H9 (cell line): ENCODE measurements around the gene C12orf56. TPM values are rescaled to one million over a fixed set of nuclear protein-coding genes. Genes with fewer than 3 reads are reported as not detected.
"Not testable (repeated sequence)": the region's sequence is repeated elsewhere in the genome, so short reads cannot be mapped to it uniquely, and the experiment has no call there.

Source experiments
- DNase-seq: peaks from one replicate; pipeline ENCODE4 v3.0.0-alpha.2; 2017
- H2AFZ ChIP-seq: one replicate; pipeline ENCODE4 v1.6.1; 2013; ENCODE audit warnings: mild to moderate bottlenecking, low read length, control low read depth, moderate library complexity
- H2AK5ac ChIP-seq: 2 replicates; pipeline ENCODE4 v1.6.1; 2013; ENCODE audit warnings: low read length, control low read depth, mixed read lengths; ENCODE audit not compliant: insufficient read length
- H2BK120ac ChIP-seq: one replicate; pipeline ENCODE4 v1.6.1; 2013; ENCODE audit warnings: low read depth, mild to moderate bottlenecking, low read length, control low read depth, inconsistent platforms; ENCODE audit not compliant: poor library complexity, severe bottlenecking
- H2BK12ac ChIP-seq: 2 replicates; pipeline ENCODE4 v1.6.1; 2013; ENCODE audit warnings: low read length, control low read depth, mixed read lengths, low read depth; ENCODE audit not compliant: insufficient read length
- H2BK15ac ChIP-seq: 2 replicates; pipeline ENCODE4 v1.6.1; 2013; ENCODE audit warnings: low read depth, low read length, control low read depth
- H2BK20ac ChIP-seq: one replicate; pipeline ENCODE4 v1.6.1; 2013; ENCODE audit warnings: low read depth, mild to moderate bottlenecking, low read length, control low read depth, inconsistent platforms; ENCODE audit not compliant: poor library complexity, severe bottlenecking
- H2BK5ac ChIP-seq: 2 replicates; pipeline ENCODE4 v1.6.1; 2013; ENCODE audit warnings: low read length, control low read depth, mixed read lengths; ENCODE audit not compliant: insufficient read length
- H3K14ac ChIP-seq: 2 replicates; pipeline ENCODE4 v1.6.1; 2013; ENCODE audit warnings: low read length, control low read depth; ENCODE audit not compliant: insufficient read depth
- H3K18ac ChIP-seq: 2 replicates; pipeline ENCODE4 v1.6.1; 2013; ENCODE audit warnings: low read depth, mild to moderate bottlenecking, mixed read lengths, low read length, control low read depth; ENCODE audit not compliant: insufficient read length
- H3K23ac ChIP-seq: 2 replicates; pipeline ENCODE4 v1.6.1; 2013; ENCODE audit warnings: low read length, control low read depth, mixed read lengths, low read depth; ENCODE audit not compliant: insufficient read length
- H3K23me2 ChIP-seq: 2 replicates; pipeline ENCODE4 v1.6.1; 2013; ENCODE audit warnings: low read depth, mild to moderate bottlenecking, mixed read lengths, low read length, control low read depth; ENCODE audit not compliant: insufficient read length, poor library complexity, severe bottlenecking
- H3K27ac ChIP-seq: 2 replicates; pipeline ENCODE4 v1.5.1; 2013; ENCODE audit warnings: low read length, control low read depth, mixed read lengths, low read depth; ENCODE audit not compliant: insufficient read length
- H3K27me3 ChIP-seq: 2 replicates; pipeline ENCODE4 v1.6.1; 2013; ENCODE audit warnings: low read length, control low read depth, inconsistent platforms; ENCODE audit not compliant: insufficient read depth
- H3K4ac ChIP-seq: 2 replicates; pipeline ENCODE4 v1.6.1; 2013; ENCODE audit warnings: low read depth, mild to moderate bottlenecking, control low read depth, inconsistent platforms, low read length, moderate library complexity
- H3K4me1 ChIP-seq: 2 replicates; pipeline ENCODE4 v1.6.1; 2013; ENCODE audit warnings: low read length, control low read depth, inconsistent platforms; ENCODE audit not compliant: insufficient read depth
- H3K4me2 ChIP-seq: 2 replicates; pipeline ENCODE4 v1.6.1; 2013; ENCODE audit warnings: low read length, control low read depth, mixed read lengths; ENCODE audit not compliant: insufficient read length, insufficient read depth
- H3K56ac ChIP-seq: 2 replicates; pipeline ENCODE4 v1.6.1; 2013; ENCODE audit warnings: low read depth, mild to moderate bottlenecking, mixed read lengths, low read length, control low read depth; ENCODE audit not compliant: insufficient read length
- H3K79me1 ChIP-seq: 2 replicates; pipeline ENCODE4 v1.6.1; 2013; ENCODE audit warnings: low read depth, mild to moderate bottlenecking, moderate library complexity, low read length, control low read depth, inconsistent platforms; ENCODE audit not compliant: insufficient read depth, poor library complexity, severe bottlenecking
- H3K79me2 ChIP-seq: 2 replicates; pipeline ENCODE4 v1.6.1; 2013; ENCODE audit warnings: low read length, control low read depth, inconsistent platforms; ENCODE audit not compliant: insufficient read depth
- H3K9ac ChIP-seq: 2 replicates; pipeline ENCODE4 v1.6.1; 2013; ENCODE audit warnings: low read length, control low read depth, mixed read lengths; ENCODE audit not compliant: insufficient read length; ENCODE audit errors: extremely low read depth
- H3K9me3 ChIP-seq: one replicate; pipeline ENCODE4 v1.6.1; 2013; ENCODE audit warnings: low read depth, low read length, inconsistent platforms; ENCODE audit not compliant: control insufficient read depth
- H3T11ph ChIP-seq: one replicate; pipeline ENCODE4 v1.6.1; 2013; ENCODE audit warnings: mild to moderate bottlenecking, low read length, control low read depth, inconsistent platforms
- H4K20me1 ChIP-seq: one replicate; pipeline ENCODE4 v1.6.1; 2013; ENCODE audit not compliant: control insufficient read depth, insufficient read length, insufficient read depth
- H4K5ac ChIP-seq: 2 replicates; pipeline ENCODE4 v1.6.1; 2013; ENCODE audit warnings: low read depth, mild to moderate bottlenecking, mixed read lengths, low read length, control low read depth; ENCODE audit not compliant: insufficient read length
- H4K8ac ChIP-seq: replicated peaks from 2 replicates; pipeline ENCODE4 v1.6.1; 2013; ENCODE audit warnings: low read length, control low read depth, mixed read lengths, low read depth; ENCODE audit not compliant: insufficient read length
- H4K91ac ChIP-seq: 2 replicates; pipeline ENCODE4 v1.6.1; 2013; ENCODE audit warnings: low read depth, mild to moderate bottlenecking, moderate library complexity, mixed read lengths, low read length, control low read depth; ENCODE audit not compliant: insufficient read length
- H3K27ac Mint-ChIP-seq, 3 experiments: 2 replicates in 2 of 3; 3 replicates in 1 of 3; pipeline ENCODE4 v1.8.0; 2020 to 2021; ENCODE audit warnings: mixed read lengths in 3 of 3, mild to moderate bottlenecking in 1 of 3, moderate library complexity in 1 of 3
- H3K27me3 Mint-ChIP-seq: 2 replicates; pipeline ENCODE4 v1.8.0; 2021; ENCODE audit warnings: low read depth, mild to moderate bottlenecking, moderate library complexity, mixed read lengths
- H3K36me3 Mint-ChIP-seq, 3 experiments: 2 replicates in 2 of 3; 3 replicates in 1 of 3; pipeline ENCODE4 v1.8.0; 2020 to 2021; ENCODE audit warnings: low read depth in 3 of 3, mixed read lengths in 3 of 3; ENCODE audit not compliant: insufficient read depth in 1 of 3
- H3K4me1 Mint-ChIP-seq, 2 experiments: 2 replicates each; pipeline ENCODE4 v1.8.0; 2020; ENCODE audit warnings: mixed read lengths in 2 of 2
- H3K4me3 Mint-ChIP-seq, 2 experiments: 2 replicates in 1 of 2; 3 replicates in 1 of 2; pipeline ENCODE4 v1.8.0; 2020 to 2021; ENCODE audit warnings: mild to moderate bottlenecking in 2 of 2, mixed read lengths in 2 of 2, moderate library complexity in 1 of 2
- H3K9me3 Mint-ChIP-seq, 2 experiments: 2 replicates in 1 of 2; 3 replicates in 1 of 2; pipeline ENCODE4 v1.8.0; 2020; ENCODE audit warnings: mild to moderate bottlenecking in 2 of 2, mixed read lengths in 2 of 2, moderate library complexity in 1 of 2
- WGBS: extraction: QIAGEN DNeasy Blood & Tissue Kit; methylation state at CpG from one replicate; pipeline ENCODE4 v1.1.7; 2013; ENCODE audit warnings: missing lambda C conversion rate, low lambda C conversion rate, mixed read lengths; ENCODE audit not compliant: insufficient read length; ENCODE audit errors: extremely low coverage; 5-methylcytosine and 5-hydroxymethylcytosine counted together
- total RNA-seq: library from RNA; stranded (reverse); gene quantifications from 2 replicates; pipeline ENCODE4 v1.2.1, GENCODE V29; 2021
- TF ChIP-seq, protein P1 (sequence below): fragments of 200-600 bp; sonication (generic); conservative IDR thresholded peaks from 3 replicates; pipeline ENCODE4 v1.8.0; 2021; ENCODE audit warnings: antibody characterized with exemption, mild to moderate bottlenecking

The C12orf56 gene
- total RNA-seq, 1 experiment from 2014 or later, result 2.2 TPM

DNA sequence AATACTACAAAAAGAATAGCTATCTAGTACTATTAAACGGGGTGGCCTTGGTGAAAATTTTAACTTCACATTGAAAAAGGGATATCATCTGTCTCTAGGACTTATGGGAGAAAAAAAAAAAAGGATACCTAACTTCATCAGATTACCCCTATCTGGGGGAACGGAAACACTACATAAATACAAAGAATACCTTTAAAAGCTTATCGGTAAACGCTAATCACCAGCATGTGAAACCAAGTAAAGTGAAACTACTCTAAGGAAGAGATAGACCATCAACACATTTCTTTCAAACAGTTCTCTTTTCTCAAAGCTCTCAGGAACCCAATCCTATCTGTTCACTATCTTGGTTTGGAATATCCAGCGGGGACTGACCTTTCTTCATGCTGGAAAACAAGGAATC lies 172.0 kb downstream of the C12orf56 start:
- no peaks in the 10 kb centered on the region for H3K9me3 Mint-ChIP-seq
- no peak overlapping the region for H3K56ac ChIP-seq
- H3K4ac ChIP-seq, result no peak overlapping the region
- H2BK15ac ChIP-seq, result no peak overlapping the region
- no peak overlapping the region for H4K5ac ChIP-seq
- H3K27ac ChIP-seq, result no peak overlapping the region
- WGBS, result no CpG with 5 or more reads among the region's 5 CpGs
- H3K36me3 Mint-ChIP-seq, result no peaks in the 10 kb centered on the region; a peak in 4 of 7 replicates
- H3K9ac ChIP-seq, result no peak overlapping the region
- no peaks in the 10 kb centered on the region for H3K27me3 ChIP-seq
- peak overlapping the region; percentile 3 to 63 (median 12); a peak in 3 of 7 replicates for H3K27ac Mint-ChIP-seq
- no peak overlapping the region for H2AFZ ChIP-seq
- TF ChIP-seq, protein P1, sequence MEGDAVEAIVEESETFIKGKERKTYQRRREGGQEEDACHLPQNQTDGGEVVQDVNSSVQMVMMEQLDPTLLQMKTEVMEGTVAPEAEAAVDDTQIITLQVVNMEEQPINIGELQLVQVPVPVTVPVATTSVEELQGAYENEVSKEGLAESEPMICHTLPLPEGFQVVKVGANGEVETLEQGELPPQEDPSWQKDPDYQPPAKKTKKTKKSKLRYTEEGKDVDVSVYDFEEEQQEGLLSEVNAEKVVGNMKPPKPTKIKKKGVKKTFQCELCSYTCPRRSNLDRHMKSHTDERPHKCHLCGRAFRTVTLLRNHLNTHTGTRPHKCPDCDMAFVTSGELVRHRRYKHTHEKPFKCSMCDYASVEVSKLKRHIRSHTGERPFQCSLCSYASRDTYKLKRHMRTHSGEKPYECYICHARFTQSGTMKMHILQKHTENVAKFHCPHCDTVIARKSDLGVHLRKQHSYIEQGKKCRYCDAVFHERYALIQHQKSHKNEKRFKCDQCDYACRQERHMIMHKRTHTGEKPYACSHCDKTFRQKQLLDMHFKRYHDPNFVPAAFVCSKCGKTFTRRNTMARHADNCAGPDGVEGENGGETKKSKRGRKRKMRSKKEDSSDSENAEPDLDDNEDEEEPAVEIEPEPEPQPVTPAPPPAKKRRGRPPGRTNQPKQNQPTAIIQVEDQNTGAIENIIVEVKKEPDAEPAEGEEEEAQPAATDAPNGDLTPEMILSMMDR, result no peak
- DNase-seq, result no peak
- H3K23me2 ChIP-seq, result no peaks in the 10 kb centered on the region
- H3K23ac ChIP-seq, result no peak overlapping the region
- H3K79me2 ChIP-seq, result no peaks in the 10 kb centered on the region
- no peak overlapping the region for H2BK12ac ChIP-seq
- H4K91ac ChIP-seq, result no peak overlapping the region
- H2BK20ac ChIP-seq, result no peak overlapping the region
- H3K79me1 ChIP-seq, result no peaks in the 10 kb centered on the region
- H3K14ac ChIP-seq, result no peak overlapping the region
- H3K4me3 Mint-ChIP-seq, result no peak overlapping the region; a peak in 1 of 5 replicates
- H3K9me3 ChIP-seq, result no peaks in the 10 kb centered on the region
- H4K8ac ChIP-seq, result no peak overlapping the region
- no peak overlapping the region for H2AK5ac ChIP-seq
- H3K4me1 ChIP-seq, result peaks cover 3% of the 10 kb centered on the region
- no peak overlapping the region for H3K4me2 ChIP-seq
- H3K27me3 Mint-ChIP-seq, result no peaks in the 10 kb centered on the region
- H4K20me1 ChIP-seq, result no peaks in the 10 kb centered on the region
- no peak overlapping the region for H2BK5ac ChIP-seq
- no peak overlapping the region for H3K18ac ChIP-seq
- peaks cover 28 to 31% of the 10 kb centered on the region in 2 experiments for H3K4me1 Mint-ChIP-seq
- H3T11ph ChIP-seq, result no peak overlapping the region
- H2BK120ac ChIP-seq, result no peak overlapping the region

DNA sequence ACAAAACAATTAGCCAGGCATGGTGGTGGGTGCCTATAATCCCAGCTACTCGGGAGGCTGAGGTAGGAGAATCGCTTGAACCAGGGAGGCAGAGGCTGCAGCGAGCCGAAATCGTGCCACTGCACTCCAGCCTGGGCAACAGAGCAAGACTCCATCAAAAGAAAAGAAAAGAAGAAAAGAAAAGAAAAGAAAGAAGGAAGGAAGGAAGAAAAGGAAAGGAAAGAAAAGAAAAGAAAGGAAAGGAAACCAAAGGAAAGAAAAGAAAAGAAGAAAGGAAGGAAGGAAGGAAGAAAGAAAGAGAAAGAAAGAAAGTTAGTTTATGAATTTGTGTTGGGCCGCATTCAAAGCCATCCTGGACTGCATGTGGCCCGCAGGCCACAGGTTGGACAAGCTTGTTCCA lies 172.9 kb downstream of the C12orf56 start:
- not testable (repeated sequence) for H3K9ac ChIP-seq, H3K56ac ChIP-seq, H3K79me2 ChIP-seq, H2BK20ac ChIP-seq, H2BK5ac ChIP-seq, H3K23ac ChIP-seq, H4K5ac ChIP-seq, H3K14ac ChIP-seq, H3K23me2 ChIP-seq, H3K4ac ChIP-seq, H3K27ac ChIP-seq, H4K8ac ChIP-seq, H3K4me2 ChIP-seq, H2BK12ac ChIP-seq, H2AFZ ChIP-seq, H3K27ac Mint-ChIP-seq, DNase-seq, H3K27me3 ChIP-seq, H2BK120ac ChIP-seq, H4K20me1 ChIP-seq, H3K4me1 ChIP-seq, H3K9me3 Mint-ChIP-seq, H4K91ac ChIP-seq, H2BK15ac ChIP-seq, H3K9me3 ChIP-seq, H3K27me3 Mint-ChIP-seq, H2AK5ac ChIP-seq, H3K36me3 Mint-ChIP-seq, H3K79me1 ChIP-seq, H3K4me3 Mint-ChIP-seq, H3K18ac ChIP-seq, H3T11ph ChIP-seq
- no CpG with 5 or more reads among the region's 7 CpGs for WGBS
- peaks cover 28 to 30% of the 10 kb centered on the region in 2 experiments for H3K4me1 Mint-ChIP-seq
